AG04449 (cell line): ENCODE results near the gene RUNX2.

Experiments
- CTCF ChIA-PET: fragments of 350-600 bp; formaldehyde crosslinking; extraction: SDS; loops from one replicate; lab custom pipeline; 2021; ENCODE audit warnings: antibody characterized with exemption; lab: Yijun Ruan, JAX
- POLR2A ChIA-PET: fragments of 400-600, 350-600 bp; formaldehyde crosslinking; extraction: SDS; loops from one replicate; lab custom pipeline; 2020; ENCODE audit warnings: antibody characterized with exemption, inconsistent platforms; lab: Yijun Ruan, JAX
- DNase-seq: peaks from one replicate; pipeline ENCODE4 v3.0.0-alpha.2; 2010; ENCODE audit warnings: low read depth, low spot score
- H3K4me3 ChIP-seq: 2 replicates; pipeline ENCODE4 v1.5.1; 2011; ENCODE audit warnings: low read depth, mild to moderate bottlenecking, control low read depth, low read length
- CTCF ChIP-seq: IDR thresholded peaks from one replicate; pipeline ENCODE4 v1.5.1; 2011; ENCODE audit warnings: mild to moderate bottlenecking, moderate library complexity, low read length, control low read depth, inconsistent platforms; ENCODE audit not compliant: insufficient read depth; ENCODE audit errors: missing control alignments

Gene RUNX2

DNA sequence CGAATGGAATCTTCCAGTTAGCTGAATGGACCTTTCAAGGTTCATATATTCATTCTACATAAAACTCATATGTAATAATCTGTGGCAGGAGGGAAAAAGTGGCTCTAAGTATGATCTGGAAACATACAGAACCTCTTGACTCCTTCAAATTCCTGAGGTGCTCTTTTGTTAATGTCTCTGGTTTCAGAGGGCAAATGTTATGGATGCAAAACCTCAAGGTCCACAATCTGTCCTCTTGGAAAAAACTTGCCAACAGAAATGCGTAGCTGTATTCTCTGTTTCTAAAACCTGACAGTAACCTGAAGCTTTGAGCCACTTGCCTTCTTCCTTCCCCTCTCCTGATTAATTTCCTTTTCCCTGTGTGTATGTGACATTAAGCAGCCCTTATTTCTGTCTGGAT is 130.5 kb downstream of the RUNX2 start:
- no peak overlapping the region for H3K4me3 ChIP-seq
- CTCF ChIA-PET, result interaction anchor here (0.8 to 2.0 kb wide), 3 partner anchors 10 to 256 kb away, joined by 3 to 4 read pairs (median 3); no protein-coding TSS in a partner anchor
- no peak for DNase-seq
- POLR2A ChIA-PET, result no interaction called here
- no peak for TF ChIP-seq CTCF

DNA sequence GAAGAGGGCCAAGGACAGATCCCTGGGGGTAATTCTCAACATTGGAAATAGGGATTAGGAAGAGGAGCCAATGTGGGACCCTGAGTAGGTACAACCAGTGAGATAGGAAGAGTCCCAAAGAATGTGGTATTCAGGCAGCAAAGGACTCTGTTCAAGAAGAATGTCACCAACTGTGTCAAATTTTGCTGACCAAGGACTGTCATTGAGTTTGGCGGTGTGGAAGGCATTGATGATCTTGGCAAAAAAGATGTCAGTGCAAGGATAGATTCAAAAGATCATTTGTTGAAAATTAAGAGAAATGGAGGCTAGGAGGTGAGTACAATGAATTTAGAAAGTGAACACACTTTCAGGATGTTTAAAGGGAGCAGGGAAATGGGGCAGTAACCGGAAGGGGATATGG is 132.0 kb downstream of the RUNX2 start:
- ChIA-PET CTCF (no interaction called here), POLR2A (no interaction called here)
- TF ChIP-seq CTCF, result no peak
- no peak for DNase-seq
- no peak overlapping the region for H3K4me3 ChIP-seq

DNA sequence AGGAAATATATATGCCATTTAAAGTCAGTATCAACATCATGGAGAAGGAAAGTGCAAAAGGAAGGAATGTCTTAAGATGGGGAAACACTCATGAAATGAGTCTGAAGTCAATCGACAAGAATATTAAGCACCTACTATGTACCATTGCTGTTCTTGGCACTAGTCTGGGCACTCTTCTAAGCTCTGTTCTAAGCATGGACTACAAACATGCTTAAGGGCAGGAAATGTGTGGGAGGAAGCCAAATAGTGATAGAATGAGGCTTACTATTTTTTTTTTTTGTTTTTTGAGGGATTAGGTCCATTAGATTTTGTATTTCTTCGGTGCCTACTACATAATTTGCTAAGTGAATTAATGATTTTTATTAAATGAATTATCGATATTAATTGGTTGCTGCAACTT is 133.4 kb downstream of the RUNX2 start:
- no peak for TF ChIP-seq CTCF
- no peak for DNase-seq
- ChIA-PET CTCF (interaction anchor here (0.8 to 1.4 kb wide), 4 partner anchors 9 to 884 kb away, joined by 3 read pairs; no protein-coding TSS in a partner anchor), POLR2A (interaction anchor here (0.9 kb wide), 1 partner anchor 17 kb away, joined by 3 read pairs; no protein-coding TSS in a partner anchor)
- no peak overlapping the region for H3K4me3 ChIP-seq

DNA sequence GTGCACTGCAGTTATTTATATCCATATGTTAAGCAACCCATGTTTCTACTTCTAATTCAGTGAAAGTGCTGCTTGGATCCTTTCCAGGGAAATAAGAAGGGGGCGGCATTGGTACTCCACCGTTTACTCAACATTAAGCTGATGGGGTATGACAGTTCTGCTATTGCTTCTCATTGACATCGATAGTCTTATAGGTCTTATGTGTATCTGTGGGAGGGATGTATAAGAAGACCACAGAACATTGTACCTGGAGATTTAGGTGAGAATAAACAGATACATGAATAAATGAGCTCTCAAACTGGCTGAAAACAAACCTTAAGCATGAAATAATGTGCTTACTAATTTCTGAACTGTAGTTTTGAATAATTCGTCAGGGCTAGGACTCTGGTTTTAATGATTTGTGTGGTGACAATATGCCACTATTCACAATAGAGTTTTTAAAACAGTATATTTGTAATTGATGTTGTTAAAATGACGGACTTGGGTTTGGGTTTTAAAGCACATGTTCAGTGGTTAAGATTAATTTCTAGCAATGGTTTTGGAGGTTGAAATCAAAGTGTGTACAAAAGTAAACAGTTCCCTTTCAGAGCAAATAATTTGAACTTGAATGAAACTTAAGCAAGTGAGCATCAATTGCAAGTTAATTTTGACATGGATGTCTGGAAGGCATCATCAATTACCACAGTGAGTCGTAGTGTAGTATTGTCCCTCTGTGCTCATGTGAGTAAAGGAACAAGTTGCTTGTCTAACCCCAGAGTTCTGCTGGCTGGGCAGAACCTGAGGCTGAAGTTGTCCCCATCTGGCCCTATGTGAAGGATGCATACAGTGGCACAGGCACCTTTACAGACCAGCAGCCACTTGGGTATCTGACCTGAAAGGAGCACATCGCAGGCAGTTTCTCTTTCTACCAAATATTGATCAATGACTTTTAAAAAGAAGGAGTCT is 134.3 kb downstream of the RUNX2 start:
- no peak for DNase-seq
- TF ChIP-seq CTCF, result no peak
- no peak overlapping the region for H3K4me3 ChIP-seq
- ChIA-PET POLR2A (interaction anchor here (0.6 kb wide), 1 partner anchor 931 kb away, joined by 3 read pairs; no protein-coding TSS in a partner anchor), CTCF (interaction anchor here (0.8 to 1.4 kb wide), 2 partner anchors 10 to 461 kb away, joined by 3 read pairs; no protein-coding TSS in a partner anchor)

DNA sequence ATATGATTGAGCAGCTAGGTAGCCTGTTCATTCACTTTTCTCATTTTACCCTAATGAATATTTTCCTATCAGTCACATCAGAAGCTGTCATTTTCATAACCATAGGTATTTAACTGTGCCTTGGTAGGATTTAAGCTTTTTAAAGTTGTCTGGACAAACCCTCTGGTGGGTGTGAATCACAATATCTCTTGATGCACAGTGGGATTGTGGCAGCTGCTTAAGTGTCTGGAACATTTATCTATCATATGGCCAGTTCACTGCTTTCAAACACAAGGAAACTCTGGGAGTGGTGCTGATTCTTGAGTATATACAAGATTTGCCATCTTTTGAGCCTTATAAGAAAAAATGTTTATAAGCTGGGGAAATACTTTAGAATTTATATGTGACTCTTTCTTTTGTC is 136.6 kb downstream of the RUNX2 start:
- POLR2A ChIA-PET, result no interaction called here
- CTCF ChIA-PET, result interaction anchor here (0.7 to 1.1 kb wide), 2 partner anchors 8 to 478 kb away, joined by 3 read pairs; no protein-coding TSS in a partner anchor
- DNase-seq, result no peak

More for the DNA sequence above, 136.6 kb downstream of the RUNX2 start:
- no peak overlapping the region for H3K4me3 ChIP-seq
- no peak for TF ChIP-seq CTCF
